HEK293 (cell line): ENCODE data around the gene SEMA6A.

Experiments
- CTCF ChIA-PET: fragments of 350-600 bp; formaldehyde crosslinking; extraction: SDS; loops from one replicate; lab custom pipeline; 2021; ENCODE audit warnings: antibody characterized with exemption; lab: Yijun Ruan, JAX
- POLR2A ChIA-PET: fragments of 300-600 bp; formaldehyde crosslinking; extraction: SDS; loops from one replicate; lab custom pipeline; 2020; ENCODE audit warnings: antibody characterized with exemption, inconsistent platforms; lab: Yijun Ruan, JAX
- H3K27ac ChIP-seq: fragments of 200-500 bp; sonication (Bioruptor generic); 2 replicates; pipeline ENCODE4 v1.5.1; 2014; ENCODE audit warnings: low read depth, low read length, control low read depth, inconsistent platforms; ENCODE audit errors: extremely low read depth
- H3K36me3 ChIP-seq, 2 experiments: fragments of 200-500 bp in 1 of 2; sonication (Bioruptor generic) in 1 of 2; 1 replicate in 1 of 2; 2 replicates in 1 of 2; pipeline ENCODE4 v1.5.1; 2014 to 2017; ENCODE audit warnings: inconsistent platforms in 2 of 2, low read length in 2 of 2; ENCODE audit not compliant: control insufficient read depth in 2 of 2, insufficient read depth in 1 of 2
- H3K4me1 ChIP-seq: fragments of 200-500 bp; sonication (Bioruptor generic); 2 replicates; pipeline ENCODE4 v1.5.1; 2014; ENCODE audit warnings: mild to moderate bottlenecking, low read length, inconsistent platforms; ENCODE audit not compliant: control insufficient read depth, insufficient read depth
- H3K4me3 ChIP-seq: 2 replicates; pipeline ENCODE4 v1.5.1; 2011; ENCODE audit warnings: low read depth, mild to moderate bottlenecking, control low read depth, low read length, moderate library complexity
- H3K9me3 ChIP-seq: fragments of 200-500 bp; sonication (Bioruptor generic); 2 replicates; pipeline ENCODE4 v1.5.1; 2014; ENCODE audit warnings: low read depth, low read length, inconsistent platforms; ENCODE audit not compliant: control insufficient read depth, insufficient read depth
- ZBTB8A ChIP-seq: fragments of 450-650 bp; formaldehyde crosslinking; IDR thresholded peaks from 2 replicates; pipeline ENCODE4 v1.5.1; 2016; ENCODE audit warnings: missing biosample characterization, missing genetic modification characterization
- ZEB2 ChIP-seq: fragments of 450-650 bp; formaldehyde crosslinking; IDR thresholded peaks from 2 replicates; pipeline ENCODE4 v1.5.1; 2016; ENCODE audit warnings: missing biosample characterization, missing genetic modification characterization
- ZNF140 ChIP-seq: fragments of 450-650 bp; formaldehyde crosslinking; IDR thresholded peaks from 2 replicates; pipeline ENCODE4 v1.5.1; 2016; ENCODE audit warnings: missing biosample characterization, missing genetic modification characterization
- ZNF174 ChIP-seq: fragments of 450-650 bp; formaldehyde crosslinking; IDR thresholded peaks from 2 replicates; pipeline ENCODE4 v1.5.0; 2017; ENCODE audit warnings: missing biosample characterization, mild to moderate bottlenecking, missing genetic modification characterization
- ZNF404 ChIP-seq: fragments of 450-650 bp; formaldehyde crosslinking; IDR thresholded peaks from 2 replicates; pipeline ENCODE4 v1.5.1; 2017; ENCODE audit warnings: missing biosample characterization, missing genetic modification characterization
- ZNF514 ChIP-seq: fragments of 450-650 bp; formaldehyde crosslinking; IDR thresholded peaks from 2 replicates; pipeline ENCODE4 v1.5.1; 2016; ENCODE audit warnings: missing biosample characterization, missing genetic modification characterization
- ZNF529 ChIP-seq: fragments of 450-650 bp; formaldehyde crosslinking; IDR thresholded peaks from 2 replicates; pipeline ENCODE4 v1.5.1; 2017; ENCODE audit warnings: missing genetic modification characterization, missing biosample characterization; ENCODE audit not compliant: insufficient replicate concordance
- ZNF558 ChIP-seq: fragments of 450-650 bp; formaldehyde crosslinking; IDR thresholded peaks from 2 replicates; pipeline ENCODE4 v1.5.1; 2016; ENCODE audit warnings: missing biosample characterization, missing genetic modification characterization
- ZNF585B ChIP-seq: fragments of 450-650 bp; formaldehyde crosslinking; IDR thresholded peaks from 2 replicates; pipeline ENCODE4 v1.5.1; 2016; ENCODE audit warnings: missing biosample characterization, missing genetic modification characterization
- TF ChIP-seq, protein P1 (sequence below): fragments of 450-650 bp; formaldehyde crosslinking; IDR thresholded peaks from 2 replicates; pipeline ENCODE4 v1.5.1; 2017; ENCODE audit warnings: missing biosample characterization, missing genetic modification characterization
- TF ChIP-seq, protein P2 (sequence below): sonication (generic); formaldehyde crosslinking; IDR thresholded peaks from 2 replicates; pipeline ENCODE4 v1.8.1; 2022; ENCODE audit warnings: mild to moderate bottlenecking, moderate library complexity, missing genetic modification reagents
- TF ChIP-seq, protein P3 (sequence below): fragments of 450-650 bp; formaldehyde crosslinking; IDR thresholded peaks from 2 replicates; pipeline ENCODE4 v1.5.1; 2016; ENCODE audit warnings: missing biosample characterization, missing genetic modification characterization
- TF ChIP-seq, protein P4 (sequence below): fragments of 450-650 bp; formaldehyde crosslinking; IDR thresholded peaks from 2 replicates; pipeline ENCODE4 v1.5.1; 2016; ENCODE audit warnings: missing biosample characterization, missing genetic modification characterization
- TF ChIP-seq, protein P5 (sequence below): fragments of 450-650 bp; formaldehyde crosslinking; IDR thresholded peaks from 2 replicates; pipeline ENCODE4 v1.5.1; 2016; ENCODE audit warnings: missing biosample characterization, missing genetic modification characterization
- TF ChIP-seq, protein P6 (sequence below): fragments of 450-650 bp; formaldehyde crosslinking; IDR thresholded peaks from 2 replicates; pipeline ENCODE4 v1.5.0; 2017; ENCODE audit warnings: missing biosample characterization, missing genetic modification characterization, borderline replicate concordance
- TF ChIP-seq, protein P7 (sequence below): fragments of 450-650 bp; formaldehyde crosslinking; IDR thresholded peaks from 2 replicates; pipeline ENCODE4 v1.5.1; 2017; ENCODE audit warnings: missing biosample characterization, missing genetic modification characterization
- TF ChIP-seq, protein P8 (sequence below): fragments of 450-650 bp; formaldehyde crosslinking; IDR thresholded peaks from 2 replicates; pipeline ENCODE4 v1.5.1; 2016; ENCODE audit warnings: missing biosample characterization, missing genetic modification characterization

The SEMA6A gene

DNA sequence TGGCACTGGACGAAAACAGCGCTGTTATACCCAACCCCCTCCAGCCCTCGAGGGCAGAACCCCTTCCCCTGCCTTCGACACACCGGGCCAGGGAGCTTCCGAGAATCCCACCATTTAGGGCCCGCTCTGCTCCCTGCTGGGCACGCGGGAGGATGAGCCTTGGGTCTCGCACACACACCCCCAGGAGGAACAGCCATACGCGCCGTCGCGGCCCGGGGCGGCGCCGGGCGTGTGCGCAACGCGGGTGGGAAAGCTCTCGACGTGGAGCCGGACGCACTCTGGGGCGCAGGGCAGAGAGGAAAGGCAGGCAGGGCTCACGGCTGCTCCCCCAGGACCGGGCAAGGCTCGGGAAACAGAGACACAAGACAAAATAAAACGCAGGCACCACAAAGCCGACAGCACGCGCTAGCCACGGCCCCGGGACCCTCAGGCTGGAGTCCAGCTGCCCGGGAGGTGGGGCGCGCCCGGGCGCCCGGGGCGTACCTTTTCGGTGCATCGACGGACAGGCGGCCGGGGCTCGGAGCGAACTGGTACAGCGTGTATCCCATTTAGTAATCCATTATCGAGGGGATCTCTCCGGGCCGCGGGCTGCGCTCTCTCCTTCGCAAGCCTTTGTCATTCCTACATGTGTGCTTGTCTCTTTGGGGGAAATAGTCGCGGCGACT, 789 bp downstream of the SEMA6A start (continued):
- TF ChIP-seq, protein P1, sequence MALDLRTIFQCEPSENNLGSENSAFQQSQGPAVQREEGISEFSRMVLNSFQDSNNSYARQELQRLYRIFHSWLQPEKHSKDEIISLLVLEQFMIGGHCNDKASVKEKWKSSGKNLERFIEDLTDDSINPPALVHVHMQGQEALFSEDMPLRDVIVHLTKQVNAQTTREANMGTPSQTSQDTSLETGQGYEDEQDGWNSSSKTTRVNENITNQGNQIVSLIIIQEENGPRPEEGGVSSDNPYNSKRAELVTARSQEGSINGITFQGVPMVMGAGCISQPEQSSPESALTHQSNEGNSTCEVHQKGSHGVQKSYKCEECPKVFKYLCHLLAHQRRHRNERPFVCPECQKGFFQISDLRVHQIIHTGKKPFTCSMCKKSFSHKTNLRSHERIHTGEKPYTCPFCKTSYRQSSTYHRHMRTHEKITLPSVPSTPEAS (tag by site-specific recombination): no peak

DNA sequence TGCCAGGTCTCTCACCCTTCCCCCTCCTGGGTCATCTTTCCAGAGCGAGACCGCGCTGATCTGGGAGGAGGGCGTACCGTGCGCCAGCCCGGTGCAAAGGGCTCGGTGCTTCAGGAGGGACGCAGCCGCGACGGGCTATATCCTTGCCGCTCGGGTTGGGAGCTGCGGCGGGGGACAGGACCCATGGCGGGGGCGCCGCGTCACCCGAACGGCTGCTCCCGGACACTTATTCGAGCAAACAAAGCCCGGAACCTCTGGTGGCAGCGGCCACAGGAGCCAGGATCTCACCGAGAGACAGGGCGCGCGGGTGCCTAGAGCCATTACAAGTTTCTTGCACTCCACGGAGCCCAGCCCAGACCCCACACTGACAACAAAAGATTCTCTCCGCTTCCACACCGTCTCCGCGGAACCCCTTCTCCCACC, 1.3 kb downstream of the SEMA6A start:
- TF ChIP-seq, protein P2, sequence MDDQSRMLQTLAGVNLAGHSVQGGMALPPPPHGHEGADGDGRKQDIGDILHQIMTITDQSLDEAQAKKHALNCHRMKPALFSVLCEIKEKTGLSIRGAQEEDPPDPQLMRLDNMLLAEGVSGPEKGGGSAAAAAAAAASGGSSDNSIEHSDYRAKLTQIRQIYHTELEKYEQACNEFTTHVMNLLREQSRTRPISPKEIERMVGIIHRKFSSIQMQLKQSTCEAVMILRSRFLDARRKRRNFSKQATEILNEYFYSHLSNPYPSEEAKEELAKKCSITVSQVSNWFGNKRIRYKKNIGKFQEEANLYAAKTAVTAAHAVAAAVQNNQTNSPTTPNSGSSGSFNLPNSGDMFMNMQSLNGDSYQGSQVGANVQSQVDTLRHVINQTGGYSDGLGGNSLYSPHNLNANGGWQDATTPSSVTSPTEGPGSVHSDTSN (CRISPR knock-in tag): no peak
- TF ChIP-seq ZNF404 (tag by site-specific recombination) (no peak), ZNF558 (tag by site-specific recombination) (no peak), ZBTB8A (tag by site-specific recombination) (peak; percentile 22; the same call in 1 of the 2 replicates), ZNF585B (tag by site-specific recombination) (no peak), ZNF514 (tag by site-specific recombination) (no peak), ZNF140 (tag by site-specific recombination) (no peak), ZNF529 (tag by site-specific recombination) (no peak), ZEB2 (tag by site-specific recombination) (0 out of 2 replicates have a peak, but pooled peaks have one; percentile 0), ZNF174 (no peak)
- TF ChIP-seq, protein P3, sequence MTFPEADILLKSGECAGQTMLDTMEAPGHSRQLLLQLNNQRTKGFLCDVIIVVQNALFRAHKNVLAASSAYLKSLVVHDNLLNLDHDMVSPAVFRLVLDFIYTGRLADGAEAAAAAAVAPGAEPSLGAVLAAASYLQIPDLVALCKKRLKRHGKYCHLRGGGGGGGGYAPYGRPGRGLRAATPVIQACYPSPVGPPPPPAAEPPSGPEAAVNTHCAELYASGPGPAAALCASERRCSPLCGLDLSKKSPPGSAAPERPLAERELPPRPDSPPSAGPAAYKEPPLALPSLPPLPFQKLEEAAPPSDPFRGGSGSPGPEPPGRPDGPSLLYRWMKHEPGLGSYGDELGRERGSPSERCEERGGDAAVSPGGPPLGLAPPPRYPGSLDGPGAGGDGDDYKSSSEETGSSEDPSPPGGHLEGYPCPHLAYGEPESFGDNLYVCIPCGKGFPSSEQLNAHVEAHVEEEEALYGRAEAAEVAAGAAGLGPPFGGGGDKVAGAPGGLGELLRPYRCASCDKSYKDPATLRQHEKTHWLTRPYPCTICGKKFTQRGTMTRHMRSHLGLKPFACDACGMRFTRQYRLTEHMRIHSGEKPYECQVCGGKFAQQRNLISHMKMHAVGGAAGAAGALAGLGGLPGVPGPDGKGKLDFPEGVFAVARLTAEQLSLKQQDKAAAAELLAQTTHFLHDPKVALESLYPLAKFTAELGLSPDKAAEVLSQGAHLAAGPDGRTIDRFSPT (tag by site-specific recombination): 0 out of 2 replicates have a peak, but pooled peaks have one; percentile 7
- TF ChIP-seq, protein P4, sequence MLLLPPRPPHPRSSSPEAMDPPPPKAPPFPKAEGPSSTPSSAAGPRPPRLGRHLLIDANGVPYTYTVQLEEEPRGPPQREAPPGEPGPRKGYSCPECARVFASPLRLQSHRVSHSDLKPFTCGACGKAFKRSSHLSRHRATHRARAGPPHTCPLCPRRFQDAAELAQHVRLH (tag by site-specific recombination): no peak
- TF ChIP-seq, protein P5, sequence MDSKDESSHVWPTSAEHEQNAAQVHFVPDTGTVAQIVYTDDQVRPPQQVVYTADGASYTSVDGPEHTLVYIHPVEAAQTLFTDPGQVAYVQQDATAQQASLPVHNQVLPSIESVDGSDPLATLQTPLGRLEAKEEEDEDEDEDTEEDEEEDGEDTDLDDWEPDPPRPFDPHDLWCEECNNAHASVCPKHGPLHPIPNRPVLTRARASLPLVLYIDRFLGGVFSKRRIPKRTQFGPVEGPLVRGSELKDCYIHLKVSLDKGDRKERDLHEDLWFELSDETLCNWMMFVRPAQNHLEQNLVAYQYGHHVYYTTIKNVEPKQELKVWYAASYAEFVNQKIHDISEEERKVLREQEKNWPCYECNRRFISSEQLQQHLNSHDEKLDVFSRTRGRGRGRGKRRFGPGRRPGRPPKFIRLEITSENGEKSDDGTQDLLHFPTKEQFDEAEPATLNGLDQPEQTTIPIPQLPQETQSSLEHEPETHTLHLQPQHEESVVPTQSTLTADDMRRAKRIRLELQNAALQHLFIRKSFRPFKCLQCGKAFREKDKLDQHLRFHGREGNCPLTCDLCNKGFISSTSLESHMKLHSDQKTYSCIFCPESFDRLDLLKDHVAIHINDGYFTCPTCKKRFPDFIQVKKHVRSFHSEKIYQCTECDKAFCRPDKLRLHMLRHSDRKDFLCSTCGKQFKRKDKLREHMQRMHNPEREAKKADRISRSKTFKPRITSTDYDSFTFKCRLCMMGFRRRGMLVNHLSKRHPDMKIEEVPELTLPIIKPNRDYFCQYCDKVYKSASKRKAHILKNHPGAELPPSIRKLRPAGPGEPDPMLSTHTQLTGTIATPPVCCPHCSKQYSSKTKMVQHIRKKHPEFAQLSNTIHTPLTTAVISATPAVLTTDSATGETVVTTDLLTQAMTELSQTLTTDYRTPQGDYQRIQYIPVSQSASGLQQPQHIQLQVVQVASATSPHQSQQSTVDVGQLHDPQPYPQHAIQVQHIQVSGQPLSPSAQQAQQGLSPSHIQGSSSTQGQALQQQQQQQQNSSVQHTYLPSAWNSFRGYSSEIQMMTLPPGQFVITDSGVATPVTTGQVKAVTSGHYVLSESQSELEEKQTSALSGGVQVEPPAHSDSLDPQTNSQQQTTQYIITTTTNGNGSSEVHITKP (tag by site-specific recombination): no peak
- TF ChIP-seq, protein P6, sequence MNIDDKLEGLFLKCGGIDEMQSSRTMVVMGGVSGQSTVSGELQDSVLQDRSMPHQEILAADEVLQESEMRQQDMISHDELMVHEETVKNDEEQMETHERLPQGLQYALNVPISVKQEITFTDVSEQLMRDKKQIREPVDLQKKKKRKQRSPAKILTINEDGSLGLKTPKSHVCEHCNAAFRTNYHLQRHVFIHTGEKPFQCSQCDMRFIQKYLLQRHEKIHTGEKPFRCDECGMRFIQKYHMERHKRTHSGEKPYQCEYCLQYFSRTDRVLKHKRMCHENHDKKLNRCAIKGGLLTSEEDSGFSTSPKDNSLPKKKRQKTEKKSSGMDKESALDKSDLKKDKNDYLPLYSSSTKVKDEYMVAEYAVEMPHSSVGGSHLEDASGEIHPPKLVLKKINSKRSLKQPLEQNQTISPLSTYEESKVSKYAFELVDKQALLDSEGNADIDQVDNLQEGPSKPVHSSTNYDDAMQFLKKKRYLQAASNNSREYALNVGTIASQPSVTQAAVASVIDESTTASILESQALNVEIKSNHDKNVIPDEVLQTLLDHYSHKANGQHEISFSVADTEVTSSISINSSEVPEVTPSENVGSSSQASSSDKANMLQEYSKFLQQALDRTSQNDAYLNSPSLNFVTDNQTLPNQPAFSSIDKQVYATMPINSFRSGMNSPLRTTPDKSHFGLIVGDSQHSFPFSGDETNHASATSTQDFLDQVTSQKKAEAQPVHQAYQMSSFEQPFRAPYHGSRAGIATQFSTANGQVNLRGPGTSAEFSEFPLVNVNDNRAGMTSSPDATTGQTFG (tag by site-specific recombination): no peak
- TF ChIP-seq, protein P7, sequence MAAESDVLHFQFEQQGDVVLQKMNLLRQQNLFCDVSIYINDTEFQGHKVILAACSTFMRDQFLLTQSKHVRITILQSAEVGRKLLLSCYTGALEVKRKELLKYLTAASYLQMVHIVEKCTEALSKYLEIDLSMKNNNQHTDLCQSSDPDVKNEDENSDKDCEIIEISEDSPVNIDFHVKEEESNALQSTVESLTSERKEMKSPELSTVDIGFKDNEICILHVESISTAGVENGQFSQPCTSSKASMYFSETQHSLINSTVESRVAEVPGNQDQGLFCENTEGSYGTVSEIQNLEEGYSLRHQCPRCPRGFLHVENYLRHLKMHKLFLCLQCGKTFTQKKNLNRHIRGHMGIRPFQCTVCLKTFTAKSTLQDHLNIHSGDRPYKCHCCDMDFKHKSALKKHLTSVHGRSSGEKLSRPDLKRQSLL (tag by site-specific recombination): peak; percentile 28; the same call in 1 of the 2 replicates
- TF ChIP-seq, protein P8, sequence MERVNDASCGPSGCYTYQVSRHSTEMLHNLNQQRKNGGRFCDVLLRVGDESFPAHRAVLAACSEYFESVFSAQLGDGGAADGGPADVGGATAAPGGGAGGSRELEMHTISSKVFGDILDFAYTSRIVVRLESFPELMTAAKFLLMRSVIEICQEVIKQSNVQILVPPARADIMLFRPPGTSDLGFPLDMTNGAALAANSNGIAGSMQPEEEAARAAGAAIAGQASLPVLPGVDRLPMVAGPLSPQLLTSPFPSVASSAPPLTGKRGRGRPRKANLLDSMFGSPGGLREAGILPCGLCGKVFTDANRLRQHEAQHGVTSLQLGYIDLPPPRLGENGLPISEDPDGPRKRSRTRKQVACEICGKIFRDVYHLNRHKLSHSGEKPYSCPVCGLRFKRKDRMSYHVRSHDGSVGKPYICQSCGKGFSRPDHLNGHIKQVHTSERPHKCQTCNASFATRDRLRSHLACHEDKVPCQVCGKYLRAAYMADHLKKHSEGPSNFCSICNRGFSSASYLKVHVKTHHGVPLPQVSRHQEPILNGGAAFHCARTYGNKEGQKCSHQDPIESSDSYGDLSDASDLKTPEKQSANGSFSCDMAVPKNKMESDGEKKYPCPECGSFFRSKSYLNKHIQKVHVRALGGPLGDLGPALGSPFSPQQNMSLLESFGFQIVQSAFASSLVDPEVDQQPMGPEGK: peak; percentile 10; the same call in 1 of the 2 replicates
- ChIA-PET POLR2A (no interaction called here), CTCF (interaction anchor here (0.6 to 1.3 kb wide), 3 partner anchors 16 to 821 kb away, joined by 3 to 4 read pairs (median 3); no protein-coding TSS in a partner anchor)
- H3K27ac ChIP-seq: peak overlapping the region; percentile 72
- H3K9me3 ChIP-seq: no peaks in the 10 kb centered on the region
- H3K4me3 ChIP-seq: peak overlapping the region; percentile 68
- peaks cover 14% of the 10 kb centered on the region for H3K4me1 ChIP-seq
- no peaks in the 10 kb centered on the region for H3K36me3 ChIP-seq
